ENCODE data around the gene MAP3K14. TPM values are rescaled to one million over a fixed set of nuclear protein-coding genes. Genes with fewer than 3 reads are reported as not detected.

Gene MAP3K14
- polyA plus RNA-seq (2013): 1.1 and 1.3 TPM in 2 replicates

- Histone ChIP-seq H2AK5ac (ENCODE audit: low read length) (no peak within 1 kb of the TSS), H3K23ac (ENCODE audit: low read length) (no peak within 1 kb of the TSS), H3K4me1 (ENCODE audit: control insufficient read depth in 1 of 2, insufficient read depth in 2 of 2, low read length in 2 of 2) (peaks cover 19 to 41% of the 10 kb centered on the region in 2 experiments), H3K4ac (ENCODE audit: low read depth, low read length) (peak within 1 kb of the TSS; percentile 31), H3K79me1 (ENCODE audit: low read length) (peaks cover 10% of the 10 kb centered on the region), H3K36me3 (ENCODE audit: control insufficient read depth in 1 of 2, insufficient read depth in 2 of 2, low read length in 2 of 2) (no peaks in the 10 kb centered on the region), H3K18ac (ENCODE audit: low read length) (peak within 1 kb of the TSS; percentile 92), H2BK120ac (ENCODE audit: insufficient read depth, low read length, poor library complexity) (peak within 1 kb of the TSS; percentile 77), H3K4me2 (ENCODE audit: low read length) (peak within 1 kb of the TSS; percentile 95), H2AFZ (ENCODE audit: insufficient read depth, low read length, poor library complexity) (peak within 1 kb of the TSS; percentile 32), H3K27me3 (ENCODE audit: insufficient read depth, low read length) (no peaks in the 10 kb centered on the region), H3K27ac (ENCODE audit: low read depth, low read length) (peak within 1 kb of the TSS; percentile 86), H3K4me3 (ENCODE audit: low read depth, low read length) (peak within 1 kb of the TSS; percentile 78), H2BK5ac (ENCODE audit: low read depth, low read length, poor library complexity) (peak within 1 kb of the TSS; percentile 50), H4K91ac (ENCODE audit: low read depth, low read length) (peak within 1 kb of the TSS; percentile 88), H3K14ac (ENCODE audit: low read length) (peak within 1 kb of the TSS; percentile 85), H4K8ac (ENCODE audit: low read depth, low read length) (peak within 1 kb of the TSS; percentile 82), H2BK12ac (ENCODE audit: low read length) (no peak within 1 kb of the TSS), H3K79me2 (ENCODE audit: control insufficient read depth, insufficient read depth, low read length, poor library complexity) (peaks cover 8% of the 10 kb centered on the region), H4K12ac (ENCODE audit: low read depth, low read length) (peak within 1 kb of the TSS; percentile 63), H3K9me3 (ENCODE audit: insufficient read depth, low read depth, low read length) (no peaks in the 10 kb centered on the region), H3K9ac (ENCODE audit: low read length) (peak within 1 kb of the TSS; percentile 84)
- DNase-seq: peak; percentile 40 to 73
- WGBS (ENCODE audit: extremely low coverage, insufficient coverage, insufficient read length): no CpG with 5 or more reads among the region's 83 CpGs
These were observed at the start of gene MAP3K14 for GRCh38 chr17:45316434-45317110. MAP3K14 (minus strand) TSS chr17:45317020; CDS start chr17:45290745, 26,275 bp downstream.

- H4K8ac ChIP-seq (ENCODE audit: low read depth, low read length): no peak overlapping the region
- no peak overlapping the region for H3K23ac ChIP-seq (ENCODE audit: low read length)
- H3K36me3 ChIP-seq (ENCODE audit: control insufficient read depth in 1 of 2, insufficient read depth in 2 of 2, low read length in 2 of 2): no peaks in the 10 kb centered on the region
- no peak overlapping the region for H4K12ac ChIP-seq (ENCODE audit: low read depth, low read length)
- peaks cover 2% of the 10 kb centered on the region for H3K79me1 ChIP-seq (ENCODE audit: low read length)
- no peak overlapping the region for H3K18ac ChIP-seq (ENCODE audit: low read length)
- no peak overlapping the region for H2BK5ac ChIP-seq (ENCODE audit: low read depth, low read length, poor library complexity)
- no peak overlapping the region for H2BK12ac ChIP-seq (ENCODE audit: low read length)
- H3K4ac ChIP-seq (ENCODE audit: low read depth, low read length): no peak overlapping the region
- H3K27me3 ChIP-seq (ENCODE audit: insufficient read depth, low read length): no peaks in the 10 kb centered on the region
- H2AFZ ChIP-seq (ENCODE audit: insufficient read depth, low read length, poor library complexity): no peak overlapping the region
- H3K4me2 ChIP-seq (ENCODE audit: low read length): no peak overlapping the region
- no peak overlapping the region for H3K4me3 ChIP-seq (ENCODE audit: low read depth, low read length)
- H3K79me2 ChIP-seq (ENCODE audit: control insufficient read depth, insufficient read depth, low read length, poor library complexity): no peaks in the 10 kb centered on the region
- H2BK120ac ChIP-seq (ENCODE audit: insufficient read depth, low read length, poor library complexity): no peak overlapping the region
- H3K9ac ChIP-seq (ENCODE audit: low read length): no peak overlapping the region
- no peaks in the 10 kb centered on the region for H3K9me3 ChIP-seq (ENCODE audit: insufficient read depth, low read depth, low read length)
- no CpG with 5 or more reads among the region's 3 CpGs for WGBS (ENCODE audit: extremely low coverage, insufficient coverage, insufficient read length)
- H3K27ac ChIP-seq (ENCODE audit: low read depth, low read length): no peak overlapping the region
- DNase-seq: no peak
- peaks cover 10 to 11% of the 10 kb centered on the region in 2 experiments for H3K4me1 ChIP-seq (ENCODE audit: control insufficient read depth in 1 of 2, insufficient read depth in 2 of 2, low read length in 2 of 2)
- no peak overlapping the region for H2AK5ac ChIP-seq (ENCODE audit: low read length)
- no peak overlapping the region for H4K91ac ChIP-seq (ENCODE audit: low read depth, low read length)
- no peak overlapping the region for H3K14ac ChIP-seq (ENCODE audit: low read length)
These were observed 49.2 kb upstream of the MAP3K14 start for GRCh38 chr17:45366049-45366448.

GRCh38 chr17:45364531-45365390, 47.9 kb upstream of the MAP3K14 start:
- H3K36me3 ChIP-seq (ENCODE audit: control insufficient read depth in 1 of 2, insufficient read depth in 2 of 2, low read length in 2 of 2): no peaks in the 10 kb centered on the region
- no peaks in the 10 kb centered on the region for H3K9me3 ChIP-seq (ENCODE audit: insufficient read depth, low read depth, low read length)
- H3K23ac ChIP-seq (ENCODE audit: low read length): no peak overlapping the region
- peaks cover 8 to 9% of the 10 kb centered on the region in 2 experiments for H3K4me1 ChIP-seq (ENCODE audit: control insufficient read depth in 1 of 2, insufficient read depth in 2 of 2, low read length in 2 of 2)
- H3K27ac ChIP-seq (ENCODE audit: low read depth, low read length): no peak overlapping the region
- H3K4me3 ChIP-seq (ENCODE audit: low read depth, low read length): no peak overlapping the region
- no peaks in the 10 kb centered on the region for H3K79me2 ChIP-seq (ENCODE audit: control insufficient read depth, insufficient read depth, low read length, poor library complexity)
- peak overlapping the region; percentile 55 for H4K8ac ChIP-seq (ENCODE audit: low read depth, low read length)
- no CpG with 5 or more reads among the region's 17 CpGs for WGBS (ENCODE audit: extremely low coverage, insufficient coverage, insufficient read length)
- no peak overlapping the region for H3K4ac ChIP-seq (ENCODE audit: low read depth, low read length)
- no peak overlapping the region for H2BK120ac ChIP-seq (ENCODE audit: insufficient read depth, low read length, poor library complexity)
- no peak overlapping the region for H2AK5ac ChIP-seq (ENCODE audit: low read length)
- no peaks in the 10 kb centered on the region for H3K79me1 ChIP-seq (ENCODE audit: low read length)
- no peak overlapping the region for H2BK5ac ChIP-seq (ENCODE audit: low read depth, low read length, poor library complexity)
- no peak overlapping the region for H3K18ac ChIP-seq (ENCODE audit: low read length)
- H3K9ac ChIP-seq (ENCODE audit: low read length): no peak overlapping the region
- no peak overlapping the region for H3K14ac ChIP-seq (ENCODE audit: low read length)
- no peak overlapping the region for H4K91ac ChIP-seq (ENCODE audit: low read depth, low read length)
- H3K4me2 ChIP-seq (ENCODE audit: low read length): no peak overlapping the region
- no peak overlapping the region for H2BK12ac ChIP-seq (ENCODE audit: low read length)
- DNase-seq: peak in 1 of 2 donors; percentile 46
- no peaks in the 10 kb centered on the region for H3K27me3 ChIP-seq (ENCODE audit: insufficient read depth, low read length)
- H4K12ac ChIP-seq (ENCODE audit: low read depth, low read length): no peak overlapping the region
- peak overlapping the region; percentile 43 for H2AFZ ChIP-seq (ENCODE audit: insufficient read depth, low read length, poor library complexity)

- Histone ChIP-seq H3K23ac (ENCODE audit: low read length) (no peak overlapping the region), H3K27me3 (ENCODE audit: insufficient read depth, low read length) (no peaks in the 10 kb centered on the region), H3K14ac (ENCODE audit: low read length) (no peak overlapping the region), H4K91ac (ENCODE audit: low read depth, low read length) (no peak overlapping the region), H2AFZ (ENCODE audit: insufficient read depth, low read length, poor library complexity) (no peak overlapping the region), H3K9ac (ENCODE audit: low read length) (no peak overlapping the region), H3K4me2 (ENCODE audit: low read length) (no peak overlapping the region), H3K36me3 (ENCODE audit: control insufficient read depth in 1 of 2, insufficient read depth in 2 of 2, low read length in 2 of 2) (no peaks in the 10 kb centered on the region), H3K18ac (ENCODE audit: low read length) (no peak overlapping the region), H2BK5ac (ENCODE audit: low read depth, low read length, poor library complexity) (no peak overlapping the region), H4K12ac (ENCODE audit: low read depth, low read length) (no peak overlapping the region), H2AK5ac (ENCODE audit: low read length) (no peak overlapping the region), H3K79me2 (ENCODE audit: control insufficient read depth, insufficient read depth, low read length, poor library complexity) (no peaks in the 10 kb centered on the region), H4K8ac (ENCODE audit: low read depth, low read length) (no peak overlapping the region), H3K4me3 (ENCODE audit: low read depth, low read length) (no peak overlapping the region), H2BK120ac (ENCODE audit: insufficient read depth, low read length, poor library complexity) (no peak overlapping the region), H3K4ac (ENCODE audit: low read depth, low read length) (no peak overlapping the region), H3K9me3 (ENCODE audit: insufficient read depth, low read depth, low read length) (no peaks in the 10 kb centered on the region), H2BK12ac (ENCODE audit: low read length) (no peak overlapping the region), H3K27ac (ENCODE audit: low read depth, low read length) (no peak overlapping the region), H3K79me1 (ENCODE audit: low read length) (no peaks in the 10 kb centered on the region), H3K4me1 (ENCODE audit: control insufficient read depth in 1 of 2, insufficient read depth in 2 of 2, low read length in 2 of 2) (peaks cover 8 to 9% of the 10 kb centered on the region in 2 experiments)
- DNase-seq: no peak
- WGBS (ENCODE audit: extremely low coverage, insufficient coverage, insufficient read length): no CpG with 5 or more reads among the region's 3 CpGs
These were observed 46.7 kb upstream of the MAP3K14 start for GRCh38 chr17:45363498-45363897.
